Measurements from ENCODE around the gene COBL. TPM values are rescaled to one million over a fixed set of nuclear protein-coding genes. Genes with fewer than 3 reads are reported as not detected.
A peak's percentile ranks its signal among the peaks of the same experiment; 100 is the strongest.

COBL gene
- total RNA-seq, 1 donor from 2014 or later, result 6.3 TPM

DNA sequence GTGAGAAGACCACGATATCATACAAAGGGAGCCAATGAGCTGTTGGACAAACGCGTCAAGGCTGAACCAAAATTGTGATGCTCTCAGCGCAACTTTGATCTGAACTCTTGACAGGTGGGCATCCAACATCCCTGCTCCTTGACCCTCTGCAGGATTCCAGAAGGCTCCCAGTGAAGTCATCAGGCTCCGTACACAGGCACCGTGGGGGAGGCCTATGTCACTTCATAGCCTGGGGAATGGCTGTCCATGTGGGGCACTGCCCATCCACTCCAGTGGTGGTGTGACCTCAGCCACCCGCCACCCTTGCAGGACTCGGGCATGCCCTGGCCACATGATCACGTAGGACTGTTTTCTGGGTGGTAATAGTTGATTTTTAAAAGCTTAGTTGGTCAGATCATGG, 300.1 kb downstream of the COBL start:
- H3K4me3 Mint-ChIP-seq, result no peak overlapping the region
- H3K9ac ChIP-seq, result no peak overlapping the region
- H3K4me1 ChIP-seq, result no peaks in the 10 kb centered on the region
- no peak overlapping the region for H3K4me2 ChIP-seq
- TF ChIP-seq EZH2 (IDR thresholded peaks at IDR 0.05) (no peak), EZH2phosphoT487 (IDR thresholded peaks at IDR 0.05) (no peak)
- TF ChIP-seq, protein P1, sequence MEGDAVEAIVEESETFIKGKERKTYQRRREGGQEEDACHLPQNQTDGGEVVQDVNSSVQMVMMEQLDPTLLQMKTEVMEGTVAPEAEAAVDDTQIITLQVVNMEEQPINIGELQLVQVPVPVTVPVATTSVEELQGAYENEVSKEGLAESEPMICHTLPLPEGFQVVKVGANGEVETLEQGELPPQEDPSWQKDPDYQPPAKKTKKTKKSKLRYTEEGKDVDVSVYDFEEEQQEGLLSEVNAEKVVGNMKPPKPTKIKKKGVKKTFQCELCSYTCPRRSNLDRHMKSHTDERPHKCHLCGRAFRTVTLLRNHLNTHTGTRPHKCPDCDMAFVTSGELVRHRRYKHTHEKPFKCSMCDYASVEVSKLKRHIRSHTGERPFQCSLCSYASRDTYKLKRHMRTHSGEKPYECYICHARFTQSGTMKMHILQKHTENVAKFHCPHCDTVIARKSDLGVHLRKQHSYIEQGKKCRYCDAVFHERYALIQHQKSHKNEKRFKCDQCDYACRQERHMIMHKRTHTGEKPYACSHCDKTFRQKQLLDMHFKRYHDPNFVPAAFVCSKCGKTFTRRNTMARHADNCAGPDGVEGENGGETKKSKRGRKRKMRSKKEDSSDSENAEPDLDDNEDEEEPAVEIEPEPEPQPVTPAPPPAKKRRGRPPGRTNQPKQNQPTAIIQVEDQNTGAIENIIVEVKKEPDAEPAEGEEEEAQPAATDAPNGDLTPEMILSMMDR (IDR thresholded peaks at IDR 0.05), result no peak
- H3K4me3 ChIP-seq, result no peak overlapping the region
- H2AFZ ChIP-seq (replicated peaks), result no peak overlapping the region
- H3K4me1 Mint-ChIP-seq, result no peaks in the 10 kb centered on the region
- H3K79me2 ChIP-seq (ENCODE audit: low read depth), result no peaks in the 10 kb centered on the region
- H3F3A ChIP-seq (ENCODE audit: low read depth), result no peaks in the 10 kb centered on the region
- H3K27me3 ChIP-seq, result no peaks in the 10 kb centered on the region
- peaks cover 2% of the 10 kb centered on the region for H3K27me3 Mint-ChIP-seq (ENCODE audit: insufficient read depth, low read depth)
- no peaks in the 10 kb centered on the region for H4K20me1 ChIP-seq (ENCODE audit: low read depth)
- no peaks in the 10 kb centered on the region for H3K9me3 Mint-ChIP-seq
- H3K9me3 ChIP-seq (ENCODE audit: low read depth), result no peaks in the 10 kb centered on the region
- no peak for DNase-seq (ENCODE audit: low spot score)
- no peaks in the 10 kb centered on the region for H3K36me3 Mint-ChIP-seq
- H3K27ac Mint-ChIP-seq, result no peak overlapping the region
- H3K36me3 ChIP-seq, result no peaks in the 10 kb centered on the region
- no peak overlapping the region for H3K27ac ChIP-seq

DNA sequence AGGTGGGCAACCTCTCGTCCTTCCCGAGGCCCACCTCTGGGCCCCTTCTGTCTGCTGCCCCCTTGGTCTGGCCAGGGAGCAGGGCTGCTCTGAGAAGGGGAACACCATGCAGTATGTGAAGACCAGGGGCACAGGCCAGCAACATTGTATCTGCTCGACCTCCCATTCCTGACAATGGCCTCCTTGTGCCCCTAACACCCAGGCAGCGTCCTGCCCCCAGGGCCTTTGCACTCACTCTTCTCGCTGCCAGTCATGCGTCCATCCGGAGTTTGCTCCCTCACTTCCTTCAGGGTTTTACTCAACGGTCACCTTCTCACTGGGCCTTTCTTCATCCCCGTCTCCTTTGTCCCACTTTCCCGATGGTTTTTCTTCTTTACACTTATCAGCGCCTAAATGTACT, 301.0 kb downstream of the COBL start:
- Histone ChIP-seq H3K9ac (no peak overlapping the region), H3K79me2 (ENCODE audit: low read depth) (no peaks in the 10 kb centered on the region), H3K4me2 (no peak overlapping the region), H3K27ac (no peak overlapping the region), H3K9me3 (ENCODE audit: low read depth) (no peaks in the 10 kb centered on the region), H4K20me1 (ENCODE audit: low read depth) (no peaks in the 10 kb centered on the region), H3K4me1 (no peaks in the 10 kb centered on the region), H3K27me3 (no peaks in the 10 kb centered on the region), H3F3A (ENCODE audit: low read depth) (no peaks in the 10 kb centered on the region), H3K36me3 (no peaks in the 10 kb centered on the region), H3K4me3 (no peak overlapping the region), H2AFZ (replicated peaks) (no peak overlapping the region)
- Mint-ChIP-seq H3K9me3 (no peaks in the 10 kb centered on the region), H3K27me3 (ENCODE audit: insufficient read depth, low read depth) (peaks cover 2% of the 10 kb centered on the region), H3K4me1 (no peaks in the 10 kb centered on the region), H3K36me3 (no peaks in the 10 kb centered on the region), H3K4me3 (no peak overlapping the region), H3K27ac (no peak overlapping the region)
- TF ChIP-seq, protein P1 (IDR thresholded peaks at IDR 0.05), result no peak
- TF ChIP-seq EZH2phosphoT487 (IDR thresholded peaks at IDR 0.05) (no peak), EZH2 (IDR thresholded peaks at IDR 0.05) (no peak)
- no peak for DNase-seq (ENCODE audit: low spot score)

DNA sequence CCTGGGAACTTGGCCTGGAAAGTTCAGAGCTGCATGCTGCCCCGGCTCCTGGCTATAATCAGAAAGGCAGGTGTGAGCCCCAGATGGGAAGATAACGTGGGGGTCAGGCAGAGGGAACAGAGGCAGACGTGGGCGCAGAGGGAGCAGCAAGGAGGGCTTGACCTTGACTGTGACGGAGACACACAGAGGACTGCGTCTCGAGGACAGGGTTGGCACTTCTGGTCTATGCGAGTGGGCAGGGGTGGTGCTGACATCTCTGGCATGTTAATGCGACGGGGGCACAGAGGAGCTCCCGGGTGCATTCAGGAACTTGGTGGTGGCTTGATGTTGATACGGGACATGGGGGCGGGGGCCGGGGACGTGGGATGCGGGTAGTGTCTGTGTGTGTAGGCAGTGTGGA, 301.8 kb downstream of the COBL start:
- H3K27me3 Mint-ChIP-seq (ENCODE audit: insufficient read depth, low read depth), result peaks cover 2% of the 10 kb centered on the region
- H3K4me1 Mint-ChIP-seq, result no peaks in the 10 kb centered on the region
- no peak overlapping the region for H3K4me3 ChIP-seq
- TF ChIP-seq, protein P1 (IDR thresholded peaks at IDR 0.05), result no peak
- TF ChIP-seq EZH2phosphoT487 (IDR thresholded peaks at IDR 0.05) (no peak), EZH2 (IDR thresholded peaks at IDR 0.05) (no peak)
- H3K9me3 Mint-ChIP-seq, result no peaks in the 10 kb centered on the region
- no peaks in the 10 kb centered on the region for H3K79me2 ChIP-seq (ENCODE audit: low read depth)
- no peak overlapping the region for H2AFZ ChIP-seq (replicated peaks)
- H3K4me2 ChIP-seq, result no peak overlapping the region
- DNase-seq (ENCODE audit: low spot score), result no peak
- no peak overlapping the region for H3K9ac ChIP-seq
- H4K20me1 ChIP-seq (ENCODE audit: low read depth), result no peaks in the 10 kb centered on the region
- H3K4me1 ChIP-seq, result no peaks in the 10 kb centered on the region
- H3K4me3 Mint-ChIP-seq, result no peak overlapping the region
- no peak overlapping the region for H3K27ac ChIP-seq
- H3K36me3 ChIP-seq, result no peaks in the 10 kb centered on the region
- H3F3A ChIP-seq (ENCODE audit: low read depth), result no peaks in the 10 kb centered on the region
- no peaks in the 10 kb centered on the region for H3K36me3 Mint-ChIP-seq
- H3K27me3 ChIP-seq, result no peaks in the 10 kb centered on the region
- H3K9me3 ChIP-seq (ENCODE audit: low read depth), result no peaks in the 10 kb centered on the region
- peak overlapping the region; percentile 34 for H3K27ac Mint-ChIP-seq
